GM18868 (cell line): Measurements from ENCODE around the gene SLC26A8.

Source experiments
- ATAC-seq: cut with Tn5 transposase; IDR thresholded peaks from one replicate; pipeline ENCODE4 v1.9.1; 2021; ENCODE audit warnings: mild to moderate bottlenecking, moderate library complexity; ENCODE audit not compliant: unreplicated experiment

The SLC26A8 gene

GRCh38 chr6:36023996-36024795 is at the start of gene SLC26A8:
Gene SLC26A8, minus strand, starts transcription at chr6:36024641. Its CDS starts 4,934 bp downstream, at chr6:36019707.
- ATAC-seq: no peak

GRCh38 chr6:36073587-36073986 is 49.1 kb upstream of the SLC26A8 start:
- ATAC-seq: no peak

GRCh38 chr6:36072681-36073080 is 48.2 kb upstream of the SLC26A8 start:
- no peak for ATAC-seq

GRCh38 chr6:36071714-36072113 is 47.3 kb upstream of the SLC26A8 start:
- no peak for ATAC-seq

GRCh38 chr6:36071281-36071680 is 46.8 kb upstream of the SLC26A8 start:
- no peak for ATAC-seq

- ATAC-seq: no peak
Observed at GRCh38 chr6:36070252-36070651, 45.8 kb upstream of the SLC26A8 start.

GRCh38 chr6:36069573-36069972 is 45.1 kb upstream of the SLC26A8 start:
- no peak for ATAC-seq

- ATAC-seq: no peak
Observed at GRCh38 chr6:36068586-36068985, 44.1 kb upstream of the SLC26A8 start.

- ATAC-seq: no peak
Observed at GRCh38 chr6:36068012-36068392, 43.6 kb upstream of the SLC26A8 start.

- no peak for ATAC-seq
Observed at GRCh38 chr6:36067374-36068011, 43.1 kb upstream of the SLC26A8 start.

- ATAC-seq: no peak
Observed at GRCh38 chr6:36066817-36067216, 42.4 kb upstream of the SLC26A8 start.

GRCh38 chr6:36065916-36066315 is 41.5 kb upstream of the SLC26A8 start:
- ATAC-seq: no peak

- ATAC-seq: no peak
Observed at GRCh38 chr6:36064770-36065396, 40.4 kb upstream of the SLC26A8 start.

- ATAC-seq: no peak
Observed at GRCh38 chr6:36063318-36064060, 39.0 kb upstream of the SLC26A8 start.

GRCh38 chr6:36062247-36062646 is 37.8 kb upstream of the SLC26A8 start:
- ATAC-seq: no peak

- ATAC-seq: no peak
Observed at GRCh38 chr6:36061236-36061635, 36.8 kb upstream of the SLC26A8 start.

- no peak for ATAC-seq
Observed at GRCh38 chr6:36056178-36056577, 31.7 kb upstream of the SLC26A8 start.

GRCh38 chr6:36054956-36055355 is 30.5 kb upstream of the SLC26A8 start:
- ATAC-seq: no peak

- ATAC-seq: no peak
Observed at GRCh38 chr6:36054415-36054814, 30.0 kb upstream of the SLC26A8 start.

- no peak for ATAC-seq
Observed at GRCh38 chr6:36053878-36054277, 29.4 kb upstream of the SLC26A8 start.

GRCh38 chr6:36052097-36052496 is 27.7 kb upstream of the SLC26A8 start:
- no peak for ATAC-seq
